Measurements from ENCODE around the gene ATP10D. TPM values are rescaled to one million over a fixed set of nuclear protein-coding genes. Genes with fewer than 3 reads are reported as not detected.
"Not testable (repeated sequence)": the region's sequence is repeated elsewhere in the genome, so short reads cannot be mapped to it uniquely, and the experiment has no call there.

ATP10D gene
- total RNA-seq, 2 experiments from 2014 or later, result 3.7 to 4.1 TPM

DNA sequence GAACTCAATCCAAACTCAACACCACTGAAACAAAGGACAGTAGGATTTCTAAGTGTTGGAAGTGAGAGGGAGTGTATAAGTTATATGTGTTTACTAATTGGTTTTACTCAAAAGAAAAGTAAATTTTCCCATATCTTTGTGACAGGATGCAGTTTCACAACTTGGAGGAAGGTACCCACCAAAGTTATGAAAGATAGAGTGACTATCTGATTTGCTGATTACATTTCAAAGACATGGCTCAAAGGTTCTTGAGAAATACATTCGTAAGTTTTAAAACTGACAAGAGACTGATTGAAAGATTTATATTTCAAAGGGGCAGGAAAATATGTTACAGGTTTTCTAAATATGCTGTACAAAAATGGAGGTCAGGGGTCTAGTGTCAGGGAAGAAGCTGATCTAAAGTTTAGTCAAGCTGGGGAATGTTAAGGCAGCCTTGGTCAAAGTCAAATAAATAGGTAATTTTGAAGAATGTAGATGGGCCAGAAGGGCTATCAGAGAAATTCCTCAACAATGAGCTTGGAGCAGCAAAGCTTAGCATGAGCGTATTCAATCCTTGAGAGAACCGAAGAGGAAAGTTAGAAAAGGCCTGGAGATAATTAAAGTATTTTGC lies 11.8 kb upstream of the ATP10D start:
- H3K9me3 Mint-ChIP-seq, result no peaks in the 10 kb centered on the region
- H3K4me1 Mint-ChIP-seq, result no peaks in the 10 kb centered on the region
- no peak overlapping the region for H3K27ac Mint-ChIP-seq
- ChIA-PET CTCF (interaction anchor here (3.1 kb wide), 1 partner anchor 11 kb away, joined by 8 read pairs; the partner anchor contains the start of gene ATP10D), POLR2A (interaction anchor here (0.5 to 0.6 kb wide), 2 partner anchors 10 to 57 kb away, joined by 3 read pairs; partner anchors contain the start of gene COMMD8)
- no peak for DNase-seq
- peaks cover 7% of the 10 kb centered on the region for H3K27me3 Mint-ChIP-seq
- no peak overlapping the region for H3K4me3 Mint-ChIP-seq
- no peaks in the 10 kb centered on the region for H3K36me3 Mint-ChIP-seq (ENCODE audit: low read depth)

DNA sequence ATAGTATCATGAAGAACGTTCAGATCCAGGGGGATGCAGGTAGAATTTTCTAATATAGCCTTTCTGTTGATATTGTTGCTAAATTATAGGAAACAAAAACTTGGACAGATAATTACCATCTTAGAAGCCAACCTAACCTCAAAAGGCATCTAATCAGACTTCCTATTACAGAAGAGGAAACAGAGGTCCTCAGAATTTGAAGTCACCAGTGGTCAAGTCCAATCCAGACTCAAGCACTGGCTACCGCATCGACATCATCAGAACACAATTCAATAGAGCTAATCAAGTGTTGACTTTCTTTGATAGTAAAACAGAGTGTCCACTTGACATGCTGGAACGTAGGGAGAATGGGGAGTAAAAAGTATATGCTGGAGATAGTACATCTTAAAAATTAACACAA lies 10.3 kb upstream of the ATP10D start:
- Mint-ChIP-seq H3K4me1 (no peaks in the 10 kb centered on the region), H3K36me3 (ENCODE audit: low read depth) (no peaks in the 10 kb centered on the region), H3K27ac (no peak overlapping the region), H3K27me3 (peaks cover 7% of the 10 kb centered on the region), H3K9me3 (no peaks in the 10 kb centered on the region), H3K4me3 (no peak overlapping the region)
- CTCF ChIA-PET, result interaction anchor here (0.6 kb wide), 1 partner anchor 418 kb away, joined by 3 read pairs; no protein-coding TSS in a partner anchor
- DNase-seq, result no peak
- POLR2A ChIA-PET, result no interaction called here

DNA sequence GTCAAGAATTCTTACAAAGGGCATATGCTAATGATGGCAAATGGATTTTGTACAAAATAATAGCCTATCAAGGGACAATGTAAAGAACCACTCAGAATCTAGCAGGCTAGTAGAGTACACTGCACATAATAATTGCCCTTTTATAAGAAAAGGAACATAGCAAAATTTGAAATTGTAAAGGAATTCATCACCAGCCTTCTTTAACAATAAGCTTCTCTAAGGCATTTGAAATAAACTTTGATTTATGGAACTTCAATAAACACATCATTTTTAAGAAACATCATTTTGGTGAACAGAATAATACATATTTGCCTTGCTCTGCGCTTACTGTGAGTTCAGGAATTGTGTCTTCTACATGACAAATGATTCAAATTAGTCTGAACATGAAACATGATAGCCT lies 9.7 kb upstream of the ATP10D start:
- Mint-ChIP-seq H3K27me3 (peaks cover 5% of the 10 kb centered on the region), H3K4me1 (no peaks in the 10 kb centered on the region), H3K36me3 (ENCODE audit: low read depth) (no peaks in the 10 kb centered on the region), H3K4me3 (no peak overlapping the region), H3K27ac (no peak overlapping the region), H3K9me3 (no peaks in the 10 kb centered on the region)
- POLR2A ChIA-PET, result no interaction called here
- CTCF ChIA-PET, result interaction anchor here (0.6 kb wide), 1 partner anchor 418 kb away, joined by 3 read pairs; no protein-coding TSS in a partner anchor
- no peak for DNase-seq

DNA sequence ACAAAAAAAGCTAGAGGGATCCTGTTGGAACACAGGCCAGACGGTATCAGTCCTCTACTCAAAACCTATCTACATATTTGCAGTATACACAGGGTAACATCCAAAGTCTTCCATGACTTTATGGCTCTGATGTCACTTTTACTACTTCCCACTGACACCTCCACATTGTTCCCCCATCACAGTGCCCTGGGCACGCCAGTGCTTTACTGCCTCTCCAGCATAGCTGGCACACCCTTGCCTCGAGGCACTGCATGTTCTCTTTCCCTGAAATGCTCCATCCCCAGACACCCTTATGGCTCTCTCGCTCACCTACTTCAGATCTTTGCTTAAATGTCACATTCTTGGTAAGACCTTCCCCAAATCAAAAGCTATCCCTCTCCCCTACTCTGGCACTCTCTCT lies 6.3 kb upstream of the ATP10D start:
- DNase-seq, result no peak
- no peak overlapping the region for H3K4me3 Mint-ChIP-seq
- no peak overlapping the region for H3K27ac Mint-ChIP-seq
- peaks cover 5% of the 10 kb centered on the region for H3K27me3 Mint-ChIP-seq
- no peaks in the 10 kb centered on the region for H3K9me3 Mint-ChIP-seq
- H3K4me1 Mint-ChIP-seq, result peaks cover 5% of the 10 kb centered on the region
- CTCF ChIA-PET, result no interaction called here
- no peaks in the 10 kb centered on the region for H3K36me3 Mint-ChIP-seq (ENCODE audit: low read depth)
- POLR2A ChIA-PET, result no interaction called here

DNA sequence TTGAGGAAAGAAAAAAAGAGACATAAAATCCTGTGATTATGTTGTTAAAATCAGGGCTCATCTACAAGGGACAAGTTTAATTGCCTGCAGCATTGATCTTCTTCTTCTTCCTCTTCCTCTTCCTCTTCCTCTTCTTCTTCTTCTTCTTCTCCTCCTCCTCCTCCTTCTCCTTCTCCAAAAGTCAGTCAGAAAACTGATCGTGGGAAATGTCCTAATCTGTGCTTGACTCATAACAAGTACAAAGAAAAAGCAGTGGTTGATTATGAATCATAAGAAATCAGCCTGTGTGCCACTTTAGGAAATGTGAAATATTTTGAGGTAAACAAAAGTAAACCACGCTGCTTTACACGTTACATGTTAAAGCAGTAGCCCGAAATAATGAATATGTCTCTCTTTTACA lies 2.7 kb upstream of the ATP10D start:
- POLR2A ChIA-PET, result no interaction called here
- CTCF ChIA-PET, result interaction anchor here (2.5 kb wide), 1 partner anchor 19 kb away, joined by 8 read pairs; the partner anchor contains the start of gene COMMD8

DNA sequence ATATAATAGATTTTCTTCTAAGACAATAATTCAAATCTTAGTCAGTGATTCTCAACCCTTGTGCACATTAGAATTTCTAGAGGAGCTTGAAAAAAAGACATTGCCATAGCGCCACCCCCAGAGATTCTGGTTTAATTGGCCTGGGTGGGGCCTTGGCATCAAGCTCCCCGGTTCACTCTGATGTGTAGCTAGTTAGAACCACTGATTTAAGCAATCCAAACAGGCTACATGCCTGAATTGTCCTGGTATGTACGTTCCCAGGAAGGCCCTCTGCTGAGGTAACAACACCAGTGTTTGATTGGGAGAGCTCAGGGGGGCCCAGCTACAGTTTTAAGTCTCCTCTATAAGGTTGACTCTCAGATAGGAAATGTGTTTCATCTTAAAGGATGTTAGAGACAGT lies 1.3 kb upstream of the ATP10D start:
- H3K4me3 Mint-ChIP-seq, result peak overlapping the region; percentile 91

More for the DNA sequence above, 2.7 kb upstream of the ATP10D start:
- H3K4me3 Mint-ChIP-seq, result no peak overlapping the region
- no peaks in the 10 kb centered on the region for H3K36me3 Mint-ChIP-seq (ENCODE audit: low read depth)
- H3K4me1 Mint-ChIP-seq, result peaks cover 29% of the 10 kb centered on the region
- no peak overlapping the region for H3K27ac Mint-ChIP-seq
- DNase-seq, result no peak
- no peaks in the 10 kb centered on the region for H3K9me3 Mint-ChIP-seq
- peaks cover 2% of the 10 kb centered on the region for H3K27me3 Mint-ChIP-seq

DNA sequence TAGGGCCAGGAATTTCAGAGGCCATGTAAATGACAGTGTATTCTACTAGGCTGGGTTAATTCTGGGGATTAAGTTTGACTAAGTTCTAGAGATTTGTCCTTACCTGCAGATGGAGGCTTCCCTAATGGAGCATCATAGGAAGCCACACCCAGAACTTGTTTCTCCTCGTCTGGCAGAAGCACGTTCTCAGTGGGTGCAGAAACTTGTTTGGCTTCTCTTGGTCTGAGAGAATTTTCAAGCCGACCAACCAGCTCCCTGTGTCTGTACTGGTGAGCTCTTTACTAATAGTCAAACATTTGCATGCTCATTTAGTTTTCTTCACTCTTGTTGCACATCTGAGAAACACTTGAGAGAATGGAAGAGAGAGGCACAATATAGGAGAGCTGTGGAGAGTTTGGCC lies 907 bp upstream of the ATP10D start:
- ChIA-PET CTCF (interaction anchor here (2.4 to 2.9 kb wide), 2 partner anchors 12 to 21 kb away, joined by 8 to 14 read pairs; partner anchors contain the start of gene COMMD8), POLR2A (interaction anchor here (1.5 kb wide), 1 partner anchor 21 kb away, joined by 5 read pairs; the partner anchor contains the start of gene COMMD8)
- DNase-seq, result no peak
- Mint-ChIP-seq H3K36me3 (ENCODE audit: low read depth) (no peaks in the 10 kb centered on the region), H3K4me3 (peak overlapping the region; percentile 91), H3K9me3 (no peaks in the 10 kb centered on the region), H3K27me3 (no peaks in the 10 kb centered on the region), H3K27ac (peak overlapping the region; percentile 95), H3K4me1 (peaks cover 29% of the 10 kb centered on the region)

More for the DNA sequence above, 1.3 kb upstream of the ATP10D start:
- DNase-seq, result no peak
- H3K9me3 Mint-ChIP-seq, result no peaks in the 10 kb centered on the region
- peaks cover 2% of the 10 kb centered on the region for H3K27me3 Mint-ChIP-seq
- peaks cover 29% of the 10 kb centered on the region for H3K4me1 Mint-ChIP-seq
- ChIA-PET CTCF (interaction anchor here (2.4 to 2.9 kb wide), 2 partner anchors 11 to 20 kb away, joined by 8 to 14 read pairs; partner anchors contain the start of gene COMMD8), POLR2A (no interaction called here)
- no peaks in the 10 kb centered on the region for H3K36me3 Mint-ChIP-seq (ENCODE audit: low read depth)
- no peak overlapping the region for H3K27ac Mint-ChIP-seq

DNA sequence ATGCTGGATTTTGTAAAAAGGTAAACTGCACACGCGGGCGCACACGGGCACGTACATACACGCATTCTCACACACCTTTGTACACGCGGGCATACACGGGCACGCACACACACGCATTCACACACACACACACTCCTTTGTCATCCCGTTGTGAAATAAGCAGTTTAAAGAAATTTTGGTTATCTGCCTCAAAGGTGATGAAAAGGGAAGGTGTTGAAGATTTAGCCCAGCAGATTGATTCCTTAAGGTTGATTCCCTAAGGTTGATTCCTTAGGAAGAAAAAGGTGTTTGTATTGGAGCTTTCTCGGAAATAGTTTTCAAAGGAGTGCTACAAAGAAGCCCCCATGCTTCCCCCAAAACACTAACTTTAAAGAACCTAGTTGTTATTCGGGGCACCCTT lies 693 bp downstream of the ATP10D start:
- CTCF ChIA-PET, result interaction anchor here (2.9 kb wide), 1 partner anchor 23 kb away, joined by 14 read pairs; the partner anchor contains the start of gene COMMD8
- Mint-ChIP-seq H3K27ac (peak overlapping the region; percentile 95), H3K36me3 (ENCODE audit: low read depth) (no peaks in the 10 kb centered on the region), H3K4me1 (peaks cover 29% of the 10 kb centered on the region), H3K27me3 (no peaks in the 10 kb centered on the region), H3K9me3 (no peaks in the 10 kb centered on the region), H3K4me3 (peak overlapping the region; percentile 91)
- DNase-seq, result no peak
- POLR2A ChIA-PET, result interaction anchor here (0.6 to 1.5 kb wide), 3 partner anchors 22 to 863 kb away, joined by 3 to 7 read pairs (median 5); partner anchors contain the start of gene COMMD8

DNA sequence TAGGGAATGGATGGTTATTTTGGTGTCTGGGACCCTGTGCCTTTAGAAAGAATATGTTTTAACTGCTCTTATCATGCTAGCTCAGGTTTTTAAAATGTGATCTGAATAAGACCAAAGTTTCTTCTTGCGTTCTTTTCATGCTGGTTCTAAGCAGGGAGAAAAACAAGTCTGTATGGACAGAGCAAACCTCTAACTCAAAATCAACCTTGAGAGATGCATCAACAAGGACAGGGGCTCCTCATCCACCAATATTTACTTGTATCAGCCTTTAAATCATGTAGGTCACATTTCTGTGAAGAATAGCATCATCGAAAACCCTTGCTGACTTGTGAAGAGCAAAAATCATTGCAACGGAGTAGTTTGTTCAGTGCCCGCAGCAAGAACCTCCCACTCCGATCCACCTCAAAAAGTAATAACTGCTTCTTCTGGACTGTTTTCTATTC lies 1.2 kb downstream of the ATP10D start:
- no peaks in the 10 kb centered on the region for H3K9me3 Mint-ChIP-seq
- H3K36me3 Mint-ChIP-seq (ENCODE audit: low read depth), result no peaks in the 10 kb centered on the region
- CTCF ChIA-PET, result no interaction called here
- POLR2A ChIA-PET, result no interaction called here
- peak overlapping the region; percentile 42 for H3K27ac Mint-ChIP-seq
- peaks cover 29% of the 10 kb centered on the region for H3K4me1 Mint-ChIP-seq
- no peaks in the 10 kb centered on the region for H3K27me3 Mint-ChIP-seq
- H3K4me3 Mint-ChIP-seq, result peak overlapping the region; percentile 91
- no peak for DNase-seq

DNA sequence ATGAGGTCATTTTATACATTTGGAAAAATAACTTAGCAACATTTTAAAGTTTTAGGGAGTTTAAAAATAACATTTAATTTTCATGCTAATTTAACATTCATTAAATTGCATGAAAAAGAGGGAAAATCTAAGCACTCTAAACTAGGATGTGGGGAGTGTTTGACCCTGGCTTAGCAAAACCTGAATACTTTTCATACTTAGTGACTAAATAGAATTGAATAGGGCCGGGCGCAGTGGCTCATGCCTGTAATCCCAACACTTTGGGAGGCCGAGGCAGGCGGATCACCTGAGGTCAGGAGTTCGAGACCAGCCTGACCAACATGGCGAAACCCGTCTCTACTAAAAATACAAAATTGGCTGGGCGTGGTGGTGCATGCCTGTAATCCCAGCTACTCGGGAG lies 1.7 kb downstream of the ATP10D start:
- H3K27ac Mint-ChIP-seq; DNase-seq; H3K4me3 Mint-ChIP-seq; POLR2A ChIA-PET; CTCF ChIA-PET; H3K36me3 Mint-ChIP-seq (ENCODE audit: low read depth); H3K27me3 Mint-ChIP-seq; H3K9me3 Mint-ChIP-seq: not testable (repeated sequence)
- H3K4me1 Mint-ChIP-seq, result peaks cover 29% of the 10 kb centered on the region

DNA sequence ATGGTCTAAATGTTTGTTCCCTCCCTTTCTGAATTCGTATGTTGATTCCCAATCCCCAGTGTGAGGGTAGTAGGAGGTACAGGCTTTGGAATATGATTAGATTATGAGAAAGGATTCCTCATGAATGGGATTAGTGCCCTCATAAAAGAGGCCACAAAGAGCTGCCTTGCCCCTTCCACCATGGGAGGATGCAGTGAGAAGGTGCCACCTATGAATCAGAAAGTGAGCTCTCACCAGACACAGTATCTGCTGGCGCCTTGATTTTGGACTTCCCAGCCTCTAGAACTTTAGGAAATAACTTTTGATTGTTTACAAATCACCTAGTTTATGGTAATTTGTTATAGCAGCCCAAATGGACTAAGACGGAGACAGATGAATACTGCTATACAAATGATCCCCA lies 3.6 kb downstream of the ATP10D start:
- ChIA-PET POLR2A (no interaction called here), CTCF (interaction anchor here (2.0 kb wide), 1 partner anchor 76 kb away, joined by 4 read pairs; no protein-coding TSS in a partner anchor)
- Mint-ChIP-seq H3K9me3 (no peaks in the 10 kb centered on the region), H3K27ac (no peak overlapping the region), H3K4me3 (no peak overlapping the region), H3K4me1 (peaks cover 25% of the 10 kb centered on the region), H3K27me3 (no peaks in the 10 kb centered on the region), H3K36me3 (ENCODE audit: low read depth) (no peaks in the 10 kb centered on the region)
- no peak for DNase-seq

DNA sequence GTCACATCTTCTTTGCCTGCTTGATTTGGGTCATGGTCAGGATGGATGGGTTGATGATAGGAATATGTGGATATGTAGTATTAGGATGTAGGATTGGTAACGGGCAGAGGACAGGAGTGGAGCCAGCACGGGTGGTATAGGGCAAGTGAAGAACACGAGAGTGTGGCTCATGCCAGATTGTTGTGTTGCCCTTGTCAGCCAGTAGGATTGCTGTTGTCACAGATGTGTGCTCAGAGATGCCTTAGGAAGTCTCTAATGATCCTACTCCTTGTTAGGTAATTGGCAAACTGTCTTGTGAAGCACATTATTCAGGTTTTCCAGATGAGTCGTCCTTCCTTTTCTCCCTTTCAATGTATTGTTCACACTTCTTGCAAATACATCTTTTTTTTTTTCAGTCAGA lies 5.5 kb downstream of the ATP10D start:
- Mint-ChIP-seq H3K27me3 (no peaks in the 10 kb centered on the region), H3K9me3 (no peaks in the 10 kb centered on the region), H3K4me1 (peaks cover 9% of the 10 kb centered on the region), H3K4me3 (no peak overlapping the region), H3K27ac (no peak overlapping the region), H3K36me3 (ENCODE audit: low read depth) (no peaks in the 10 kb centered on the region)
- CTCF ChIA-PET, result no interaction called here
- POLR2A ChIA-PET, result no interaction called here
- no peak for DNase-seq

DNA sequence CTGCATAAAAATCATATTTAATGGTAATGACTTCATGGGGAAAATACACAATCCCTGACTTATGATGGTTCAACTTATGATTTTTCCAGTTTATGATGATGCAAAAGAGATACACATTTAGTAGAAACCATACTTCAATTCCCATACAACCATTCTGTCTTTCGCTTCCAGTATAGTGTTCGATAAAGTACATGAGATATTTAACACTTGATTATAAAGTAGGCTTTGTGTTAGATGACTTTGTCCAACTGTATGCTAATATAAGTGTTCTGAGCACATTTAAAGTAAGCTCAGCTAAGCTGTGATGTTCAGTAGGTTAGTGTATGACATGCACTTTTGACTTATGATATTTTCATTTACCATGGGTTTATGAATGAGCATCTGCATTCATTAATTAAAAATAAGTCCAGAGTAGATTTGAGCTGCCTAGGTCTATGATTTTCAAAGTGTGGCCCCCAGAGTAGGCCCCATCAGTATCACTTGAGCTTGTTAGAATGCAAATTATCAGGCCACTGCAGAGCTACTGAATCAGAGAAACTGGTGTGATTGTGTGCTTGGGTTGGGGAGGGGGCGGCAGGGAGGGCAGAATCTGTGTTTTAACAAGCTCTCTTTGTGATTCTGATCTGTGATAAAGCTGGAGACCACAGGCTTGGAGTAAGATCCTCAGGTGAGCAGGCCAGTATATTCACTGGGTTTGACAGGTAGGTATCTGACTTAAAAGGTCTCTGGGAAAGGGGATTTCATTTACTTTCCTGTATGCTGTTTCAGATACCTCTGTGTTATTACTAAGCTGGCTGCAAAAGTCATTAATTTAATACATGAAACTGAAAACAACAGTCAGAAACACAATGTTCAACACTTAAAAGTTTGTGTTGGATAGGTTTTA lies 8.4 kb downstream of the ATP10D start:
- Mint-ChIP-seq H3K27me3 (no peaks in the 10 kb centered on the region), H3K4me1 (no peaks in the 10 kb centered on the region), H3K36me3 (ENCODE audit: low read depth) (no peaks in the 10 kb centered on the region), H3K4me3 (no peak overlapping the region), H3K27ac (no peak overlapping the region), H3K9me3 (no peaks in the 10 kb centered on the region)
- DNase-seq, result no peak
- POLR2A ChIA-PET, result no interaction called here
- CTCF ChIA-PET, result interaction anchor here (0.5 to 1.3 kb wide), 3 partner anchors 30 to 38 kb away, joined by 3 read pairs; partner anchors contain the start of gene COMMD8
